ENCODE results near the gene XRN1. TPM values are rescaled to one million over a fixed set of nuclear protein-coding genes. Genes with fewer than 3 reads are reported as not detected.

XRN1 gene
- total and polyA plus RNA-seq, 12 donors: 2.1 to 33.4 (median 20.6) TPM

- Histone ChIP-seq H3K27ac (no peak overlapping the region), H3K9me3 (peaks cover 0 to under 1% (median 0%) of the 10 kb centered on the region in 11 donors), H3K27me3 (no peaks in the 10 kb centered on the region), H3K4me3 (no peak overlapping the region), H3K4me1 (no peaks in the 10 kb centered on the region), H3K36me3 (peaks cover 0 to 65% (median 13%) of the 10 kb centered on the region in 9 donors)
- intact Hi-C loops (cut with DNase I): no loop called here
- ATAC-seq: no peak
- TF ChIP-seq CTCF (IDR thresholded peaks at IDR 0.05): no peak
- no peak for DNase-seq
- WGBS, 2 donors: 96% methylated on average over 3 of the region's 3 CpGs
Observed at GRCh38 chr3:142467768-142468167, 19.9 kb upstream of the XRN1 start.

GRCh38 chr3:142460689-142461088, 12.9 kb upstream of the XRN1 start:
- peaks cover 0 to 95% (median 21%) of the 10 kb centered on the region in 9 donors for H3K36me3 ChIP-seq

DNA sequence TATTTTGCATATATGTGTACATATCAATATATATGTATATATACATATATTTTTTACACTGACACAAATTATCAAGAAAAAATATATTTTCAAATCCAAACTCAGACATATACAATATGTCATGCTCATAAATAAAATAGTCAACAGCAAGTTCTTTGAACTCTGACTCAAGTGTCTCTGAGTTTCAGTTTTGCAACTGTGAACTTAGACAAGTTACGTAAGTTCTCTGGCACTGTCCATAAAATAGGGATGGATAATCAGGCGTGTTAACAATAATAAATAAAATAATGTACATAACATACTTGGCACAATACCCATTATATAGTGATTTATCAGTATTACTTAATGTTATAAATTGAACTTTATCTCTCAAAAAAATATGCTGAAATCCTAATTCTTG, 12.1 kb upstream of the XRN1 start:
- Histone ChIP-seq H3K27me3 (no peaks in the 10 kb centered on the region), H3K4me3 (no peak overlapping the region), H3K36me3 (peaks cover 0 to 87% (median 20%) of the 10 kb centered on the region in 9 donors), H3K27ac (no peak overlapping the region), H3K4me1 (no peaks in the 10 kb centered on the region), H3K9me3 (no peaks in the 10 kb centered on the region)
- ATAC-seq: no peak
- WGBS, 2 donors: 89 to 94% methylated on average over 2 of the region's 2 CpGs
- TF ChIP-seq CTCF (IDR thresholded peaks at IDR 0.05): no peak
- DNase-seq: no peak
- intact Hi-C loops (cut with DNase I): no loop called here

More at GRCh38 chr3:142460689-142461088, 12.9 kb upstream of the XRN1 start:
- H3K4me3 ChIP-seq: no peak overlapping the region
- no peak for DNase-seq
- WGBS, 2 donors: 92 to 93% methylated on average over 3 of the region's 3 CpGs
- no peaks in the 10 kb centered on the region for H3K27me3 ChIP-seq
- no peaks in the 10 kb centered on the region for H3K4me1 ChIP-seq
- H3K9me3 ChIP-seq: no peaks in the 10 kb centered on the region
- TF ChIP-seq CTCF (IDR thresholded peaks at IDR 0.05): no peak
- no peak for ATAC-seq
- intact Hi-C loops (cut with DNase I): no loop called here
- H3K27ac ChIP-seq: no peak overlapping the region

GRCh38 chr3:142459096-142459495, 11.3 kb upstream of the XRN1 start:
- Histone ChIP-seq H3K27ac (no peak overlapping the region), H3K27me3 (no peaks in the 10 kb centered on the region), H3K4me1 (no peaks in the 10 kb centered on the region), H3K9me3 (no peaks in the 10 kb centered on the region), H3K4me3 (no peak overlapping the region), H3K36me3 (peaks cover 0 to 81% (median 12%) of the 10 kb centered on the region in 9 donors)
- ATAC-seq (no peak), DNase-seq (no peak)
- 69 to 72% methylated on average over 3 of the region's 3 CpGs for WGBS, 2 donors
- intact Hi-C loops (cut with DNase I): no loop called here
- no peak for TF ChIP-seq CTCF (IDR thresholded peaks at IDR 0.05)
